NCI-H226 (cell line): ENCODE measurements around the gene ADAM12.
"Not testable (repeated sequence)": the region's sequence is repeated elsewhere in the genome, so short reads cannot be mapped to it uniquely, and the experiment has no call there.

Experiments
- DNase-seq: peaks from one replicate; pipeline ENCODE4 v3.0.0-alpha.2; 2015

The ADAM12 gene

DNA sequence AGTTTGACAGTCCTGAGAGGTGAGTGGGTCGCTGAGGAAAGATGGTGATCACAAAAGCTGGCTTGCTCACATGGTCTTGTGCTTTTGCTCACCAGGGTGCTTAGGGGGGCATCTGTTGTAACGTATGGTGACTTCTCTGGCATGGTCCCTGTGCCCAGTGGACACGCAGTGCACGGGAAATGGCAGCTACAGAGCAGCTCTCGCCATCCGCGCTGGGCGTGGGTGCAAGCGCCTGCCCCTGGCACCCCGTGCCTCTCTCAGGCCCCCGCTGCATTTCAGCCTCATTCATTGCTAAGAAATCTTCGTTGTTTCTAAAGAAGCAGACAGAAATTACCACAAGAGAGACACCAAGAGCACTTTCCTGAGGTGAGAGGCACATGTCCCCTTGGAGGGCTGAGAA, 390.7 kb downstream of the ADAM12 start:
- no peak for DNase-seq

DNA sequence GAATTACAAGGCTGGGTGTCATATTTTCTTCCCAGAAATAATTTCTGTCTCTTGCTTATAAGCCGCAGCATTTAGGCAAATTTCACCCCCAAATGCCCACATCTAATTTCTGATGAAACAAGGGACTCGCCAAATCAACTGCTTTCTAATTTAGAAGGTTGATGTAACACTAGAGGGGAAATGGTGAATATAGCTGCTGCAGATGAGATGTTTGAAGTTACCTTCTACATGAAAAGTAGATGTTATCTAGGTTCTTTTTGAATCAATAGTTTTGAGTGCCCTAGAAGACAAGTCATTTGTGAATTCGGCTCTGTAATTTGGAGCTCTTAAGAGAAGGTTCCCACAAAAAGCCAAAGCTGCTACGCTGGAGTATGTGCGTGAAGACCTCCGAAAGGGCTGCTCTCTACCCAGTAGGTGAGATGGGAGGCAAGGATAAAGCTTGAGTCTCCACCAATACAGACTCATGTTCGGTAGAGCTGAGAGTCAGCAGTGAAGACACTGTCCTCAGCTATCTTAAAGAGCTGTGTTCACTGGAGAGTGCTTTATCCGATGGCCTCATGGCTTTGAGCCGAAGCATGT, 392.5 kb downstream of the ADAM12 start:
- DNase-seq, result no peak

DNA sequence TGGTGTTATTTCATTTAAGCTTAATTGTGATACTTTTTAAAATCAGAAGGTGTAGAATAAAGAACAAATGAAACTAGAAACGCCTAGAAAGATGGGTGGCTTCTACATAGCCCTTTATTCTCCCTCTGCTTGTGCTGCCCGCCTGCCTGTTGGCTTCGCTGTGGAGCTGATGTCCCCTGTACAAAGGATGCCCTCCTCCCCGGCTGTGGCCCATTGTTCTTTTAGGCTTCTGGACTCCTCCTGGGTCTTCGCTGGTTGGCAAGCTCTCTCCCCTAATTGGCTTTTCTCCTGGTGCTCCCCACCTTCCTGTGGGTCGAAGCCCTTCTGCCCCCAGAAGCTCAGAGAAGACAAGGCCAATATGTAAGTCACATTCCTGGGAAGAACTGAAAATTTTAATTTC, 393.7 kb downstream of the ADAM12 start:
- DNase-seq, result no peak

DNA sequence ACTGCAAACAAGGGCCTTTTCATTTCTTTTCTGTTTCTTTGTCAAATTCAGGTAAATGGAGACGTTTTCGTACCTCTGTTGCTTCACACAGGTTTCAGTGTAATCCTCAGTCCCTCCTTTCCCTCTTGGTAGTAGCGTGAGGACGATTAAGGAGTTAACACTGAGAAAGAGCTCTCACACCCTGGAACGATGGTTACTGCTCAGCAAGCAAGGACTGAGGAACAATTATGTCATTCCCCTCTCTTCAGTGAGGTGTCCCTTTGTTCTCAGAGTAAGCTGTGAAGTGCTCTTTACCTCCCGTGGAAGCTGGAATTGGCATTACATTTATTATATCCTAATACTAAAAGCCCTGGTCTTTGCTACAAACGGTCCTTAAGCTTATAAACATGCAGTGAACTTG, 396.0 kb downstream of the ADAM12 start:
- no peak for DNase-seq

DNA sequence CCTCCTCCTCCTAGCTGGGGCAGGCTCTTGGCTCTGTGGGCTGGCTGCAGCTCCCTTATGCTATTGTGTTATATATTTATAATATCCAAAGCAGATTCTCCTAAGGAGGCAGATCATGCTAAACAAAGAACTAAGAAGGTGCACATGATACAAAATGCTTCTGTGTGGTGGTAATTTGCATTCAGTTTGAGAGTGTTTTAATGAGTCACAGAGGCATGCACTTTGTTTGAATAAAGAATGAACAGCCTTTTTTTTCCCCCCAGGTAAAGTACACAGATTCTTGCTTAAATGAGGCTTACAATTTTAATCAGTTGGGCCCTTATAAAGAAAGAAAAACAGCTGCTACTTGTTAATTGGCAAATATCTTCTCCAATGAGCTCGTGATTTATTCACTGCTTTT, 396.9 kb downstream of the ADAM12 start:
- DNase-seq, result no peak

DNA sequence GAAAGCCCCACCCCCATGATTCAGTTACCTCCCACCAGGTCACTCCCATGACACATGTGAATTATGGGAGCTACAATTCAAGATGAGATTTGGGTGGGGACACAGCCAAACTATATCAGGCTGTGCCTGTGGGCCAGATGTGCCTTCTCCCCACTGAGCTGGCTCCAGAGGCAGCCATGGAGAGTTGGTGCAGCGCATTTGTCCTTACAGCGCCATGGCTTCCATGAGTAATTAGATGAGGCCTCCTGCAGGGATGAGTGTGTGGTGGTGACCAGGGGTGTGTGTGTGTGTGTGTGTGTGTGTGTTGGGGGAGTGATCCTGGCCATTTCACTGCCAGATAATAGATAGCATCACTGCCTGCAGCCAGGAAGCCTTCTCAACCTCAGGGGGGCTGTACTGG, 397.3 kb downstream of the ADAM12 start:
- DNase-seq, result no peak

DNA sequence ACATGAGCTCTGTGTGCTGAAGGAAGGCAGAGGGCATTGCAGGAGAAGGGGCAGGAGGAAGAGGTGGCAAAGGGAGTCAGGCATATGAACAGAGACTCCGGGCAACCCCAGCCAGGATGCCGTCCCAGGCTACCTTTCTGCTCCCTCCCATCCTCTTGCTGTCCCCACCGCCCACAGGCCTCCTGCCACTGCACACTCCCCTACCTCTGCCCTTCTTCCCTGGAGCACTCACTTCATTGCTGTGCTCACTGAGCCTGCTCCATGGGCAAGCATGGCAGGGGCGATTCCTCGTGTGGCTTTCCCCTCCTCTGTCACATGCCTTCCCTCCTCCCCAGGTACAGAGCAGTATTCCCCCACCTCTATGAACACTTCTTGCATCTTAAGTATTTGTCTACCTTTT, 398.5 kb downstream of the ADAM12 start:
- DNase-seq, result no peak

DNA sequence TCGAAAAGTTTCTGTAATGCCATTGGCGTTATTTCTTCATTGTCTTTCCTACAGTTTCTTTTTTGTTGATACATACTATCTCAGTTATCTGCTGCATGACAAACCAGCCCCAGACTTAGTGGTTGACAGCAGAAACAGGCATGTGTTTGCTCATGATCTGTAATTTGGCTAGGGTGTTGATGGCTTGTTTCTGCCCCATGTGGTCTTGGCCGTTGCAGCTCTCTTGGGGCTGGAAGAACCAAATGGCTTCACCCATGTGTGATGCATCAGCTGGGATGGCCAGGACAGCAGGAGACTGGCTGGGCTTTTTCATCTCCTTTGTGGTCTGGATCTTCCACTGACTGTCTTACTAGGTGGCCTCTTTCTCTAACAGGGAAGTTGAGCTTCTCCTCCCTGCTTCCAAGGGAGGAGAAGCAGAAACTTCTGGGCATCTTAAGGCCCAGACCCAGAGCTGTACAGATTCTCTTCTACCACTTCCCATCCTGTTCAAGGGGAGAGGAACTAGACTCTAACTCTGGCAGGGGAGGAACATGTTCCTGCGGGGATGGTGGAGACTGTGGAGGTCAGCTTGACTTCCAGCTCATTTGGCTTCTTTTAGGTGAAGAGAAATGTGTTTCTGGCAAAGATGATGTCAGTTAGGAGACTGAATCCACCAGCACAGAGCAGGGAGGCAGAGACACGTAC, 402.6 kb downstream of the ADAM12 start:
- DNase-seq, result no peak

DNA sequence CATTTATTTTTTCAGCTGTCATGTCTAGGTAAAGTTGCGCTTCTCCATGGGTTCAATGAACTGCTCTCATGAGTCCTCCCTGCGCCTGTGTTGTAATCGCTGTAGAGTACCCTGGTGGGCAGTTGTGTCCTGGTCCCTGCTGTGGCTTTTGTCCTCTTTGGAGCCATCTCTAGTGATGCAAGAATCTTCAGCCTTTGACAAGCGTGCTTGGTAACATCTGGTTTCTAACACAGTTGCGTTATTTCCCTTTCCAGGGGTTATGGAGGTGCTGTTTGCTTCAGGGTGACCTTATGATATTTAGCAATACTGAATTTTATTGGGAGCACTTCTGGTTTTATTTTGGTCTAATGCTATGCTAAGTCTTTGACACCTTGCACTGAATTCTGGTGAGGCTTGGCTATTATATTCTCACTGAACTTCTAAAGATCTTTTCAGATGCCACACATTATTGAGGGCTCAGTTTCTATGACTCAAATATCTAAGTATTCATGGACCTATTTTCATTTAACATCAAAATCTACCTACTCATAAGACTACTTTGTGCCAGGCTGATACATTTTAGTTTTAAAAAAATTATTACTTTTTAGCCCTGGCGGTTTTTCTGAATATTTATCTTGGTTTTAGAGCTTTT, 403.3 kb downstream of the ADAM12 start:
- no peak for DNase-seq

DNA sequence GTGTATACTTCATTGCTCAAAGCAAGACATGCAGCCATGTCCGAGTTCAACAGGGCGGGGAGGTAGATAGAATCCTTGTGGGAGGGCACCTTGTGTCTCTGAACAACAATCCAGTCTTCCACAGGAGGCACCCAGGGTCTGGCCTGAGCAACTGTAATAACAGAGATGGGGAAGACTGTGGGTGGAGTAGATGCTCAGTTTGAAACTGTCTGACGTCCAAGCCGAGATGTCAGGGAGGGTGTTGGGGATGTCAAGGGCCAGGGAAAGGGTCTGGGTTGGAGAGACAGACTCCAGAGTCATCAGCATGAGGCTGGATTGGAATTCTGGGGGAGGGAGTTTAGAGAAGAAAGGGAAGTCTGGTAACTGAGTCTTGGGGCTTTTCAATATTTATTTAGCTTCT, 403.9 kb downstream of the ADAM12 start:
- DNase-seq, result no peak

DNA sequence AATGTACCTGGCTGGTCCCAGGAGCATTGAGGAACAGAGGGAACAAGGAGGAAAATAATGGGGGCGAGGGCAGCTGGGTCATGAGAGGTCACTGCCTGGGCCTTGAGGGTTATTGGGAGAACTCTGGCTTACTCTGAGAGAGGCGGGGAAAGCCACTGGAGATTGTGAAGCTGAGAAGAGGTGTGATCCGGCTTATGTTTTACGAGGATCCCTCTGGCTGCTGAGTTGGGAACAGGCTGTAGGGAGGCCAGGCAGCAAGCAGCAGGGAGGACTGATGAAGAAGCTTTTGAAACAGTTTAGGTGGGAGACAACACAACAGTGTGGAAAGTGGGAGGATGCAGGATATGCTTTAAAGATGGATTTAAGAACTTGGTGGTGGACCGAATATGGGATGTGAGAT, 404.6 kb downstream of the ADAM12 start:
- no peak for DNase-seq

DNA sequence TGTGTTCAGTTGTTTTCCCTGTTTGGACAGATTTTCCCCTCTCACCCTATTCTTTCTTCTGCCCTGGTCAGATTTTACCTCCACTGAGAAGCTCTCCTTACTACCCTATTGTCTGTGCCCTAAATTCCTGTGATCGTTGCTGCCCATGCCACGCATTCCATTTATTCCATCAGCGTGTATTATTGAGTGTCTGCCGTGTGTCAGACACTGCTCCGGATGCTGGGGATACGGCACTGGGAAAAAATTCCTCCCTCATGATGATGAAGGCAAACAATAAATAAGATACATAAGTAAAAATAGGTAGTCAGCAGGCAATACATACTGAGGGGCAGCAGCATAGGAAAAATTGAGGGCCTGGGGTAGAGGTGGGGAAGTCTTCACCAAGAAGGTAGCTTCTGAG, 405.1 kb downstream of the ADAM12 start:
- DNase-seq, result no peak

DNA sequence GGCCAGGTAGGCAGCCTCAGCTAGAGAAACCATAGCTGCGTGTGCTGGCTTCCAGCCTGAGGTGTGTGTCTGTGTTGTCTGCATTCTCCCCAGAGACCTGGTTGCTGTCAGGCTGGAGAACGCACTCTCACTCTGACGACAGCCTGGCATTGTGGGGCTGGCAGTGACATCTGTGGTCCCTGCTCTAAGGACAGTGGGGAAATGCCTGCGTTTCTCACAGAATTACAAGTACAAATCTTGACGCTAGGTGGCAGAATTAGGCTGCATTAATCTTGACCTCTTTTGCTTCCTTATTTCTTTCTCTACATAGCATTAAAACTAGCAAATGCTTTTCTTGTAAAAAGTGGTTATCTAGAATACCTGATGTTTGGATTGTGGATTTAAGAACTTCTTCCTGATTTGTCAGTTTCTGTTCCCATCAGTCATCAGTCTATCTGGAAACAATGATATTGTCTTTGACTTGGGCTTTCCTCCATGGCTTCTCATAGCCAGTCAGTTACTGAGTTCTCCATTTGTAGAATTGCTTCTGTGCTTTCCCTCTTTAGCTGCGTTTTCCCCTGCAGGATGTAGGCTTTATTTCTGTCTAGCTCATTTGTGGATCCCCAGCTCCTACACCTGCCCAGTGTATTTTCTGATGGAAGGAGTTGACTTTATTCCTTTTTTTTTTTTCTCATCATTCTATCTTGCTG, 405.9 kb downstream of the ADAM12 start:
- no peak for DNase-seq

DNA sequence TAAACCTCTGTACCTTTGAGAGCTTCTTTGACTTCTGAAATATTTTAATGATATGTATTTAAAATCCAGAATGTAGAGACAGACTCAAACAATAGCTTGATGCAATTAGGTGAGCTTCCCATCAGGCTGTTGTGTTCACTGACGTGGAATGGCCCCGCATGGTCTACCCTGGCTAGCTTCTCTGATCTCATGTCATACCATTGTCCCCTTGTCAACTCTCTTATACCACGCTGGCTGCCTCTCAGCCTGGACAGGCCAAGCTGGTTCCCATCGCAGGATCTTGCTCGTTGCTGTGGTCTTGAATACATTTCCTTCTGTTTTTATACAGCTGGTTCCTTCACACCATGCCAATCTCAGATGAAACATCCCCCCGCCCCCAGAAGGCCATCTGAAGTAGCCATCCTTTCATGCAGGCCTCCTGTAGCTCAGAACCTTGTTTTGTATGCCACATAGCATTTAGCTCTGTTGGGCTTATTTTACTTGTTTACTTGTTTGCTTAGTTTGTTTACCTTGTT, 407.7 kb downstream of the ADAM12 start:
- no peak for DNase-seq

DNA sequence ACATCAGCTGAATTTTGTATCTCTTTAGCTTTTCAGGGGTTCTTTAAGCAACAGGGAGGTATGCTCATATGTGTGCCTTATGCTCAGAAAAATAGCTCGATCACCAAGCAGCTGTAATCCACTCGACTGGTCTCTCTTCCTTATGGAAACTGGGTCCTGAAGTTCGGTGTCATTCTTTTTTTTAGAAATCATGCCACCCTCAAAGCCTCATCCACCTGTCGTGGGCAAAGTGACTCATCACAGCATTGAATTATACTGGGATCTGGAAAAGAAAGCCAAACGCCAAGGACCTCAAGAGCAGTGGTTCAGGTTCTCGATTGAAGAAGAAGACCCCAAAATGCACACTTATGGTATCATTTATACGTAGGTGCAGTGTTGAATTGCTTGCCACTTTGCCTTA, 408.3 kb downstream of the ADAM12 start:
- no peak for DNase-seq

DNA sequence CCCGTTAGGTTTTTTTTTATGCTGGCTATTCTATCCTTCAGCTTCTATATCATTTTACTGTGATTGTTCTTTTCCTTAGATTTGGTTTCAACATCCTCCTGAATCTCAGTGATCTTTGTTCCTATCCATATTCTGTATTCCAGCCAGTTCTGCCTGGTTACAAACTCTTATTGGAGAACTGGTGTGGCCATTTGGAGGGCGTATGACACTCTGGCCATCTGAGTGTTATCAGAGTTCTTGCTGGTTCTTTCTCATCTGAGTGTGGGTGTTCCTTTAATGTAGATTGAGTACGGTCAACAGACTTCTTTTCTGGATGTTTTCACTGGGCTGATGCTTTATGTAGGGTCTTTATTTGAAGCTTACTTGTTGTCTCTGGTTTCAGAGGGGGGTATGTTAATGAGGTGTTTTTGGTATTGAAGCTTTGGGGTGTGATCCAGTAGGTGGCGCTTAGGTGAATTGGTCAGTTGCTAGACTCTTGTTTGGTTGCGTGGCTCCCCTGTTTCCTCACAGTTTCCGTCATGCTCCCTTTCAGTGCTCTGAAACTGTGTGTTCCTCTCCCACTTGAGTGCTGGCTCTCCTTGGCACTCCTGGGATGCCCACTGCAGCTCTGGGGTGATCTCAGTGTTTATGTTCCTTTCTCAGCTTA, 411.2 kb downstream of the ADAM12 start:
- DNase-seq, result no peak

DNA sequence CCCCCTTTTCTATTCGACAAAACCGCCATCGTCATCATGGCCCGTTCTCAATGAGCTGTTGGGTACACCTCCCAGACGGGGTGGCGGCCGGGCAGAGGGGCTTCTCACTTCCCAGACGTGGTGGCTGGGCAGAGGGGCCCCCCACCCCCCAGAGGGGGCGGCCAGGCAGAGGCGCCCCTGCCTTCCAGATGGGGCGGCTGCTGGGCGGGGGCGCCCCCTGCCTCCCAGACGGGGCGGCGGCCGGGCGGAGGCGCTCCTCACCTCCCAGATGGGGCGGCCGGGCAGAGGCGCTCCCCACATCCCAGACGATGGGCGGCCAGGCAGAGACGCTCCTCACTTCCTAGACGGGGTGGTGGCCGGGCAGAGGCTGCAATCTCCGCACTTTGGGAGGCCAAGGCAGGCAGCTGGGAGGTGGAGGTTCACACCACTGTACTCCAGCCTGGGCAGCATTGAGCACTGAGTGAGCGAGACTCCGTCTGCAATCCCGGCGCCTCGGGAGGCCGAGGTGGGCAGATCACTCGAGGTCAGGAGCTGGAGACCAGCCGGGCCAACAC, 418.1 kb downstream of the ADAM12 start:
- not testable (repeated sequence) for DNase-seq

DNA sequence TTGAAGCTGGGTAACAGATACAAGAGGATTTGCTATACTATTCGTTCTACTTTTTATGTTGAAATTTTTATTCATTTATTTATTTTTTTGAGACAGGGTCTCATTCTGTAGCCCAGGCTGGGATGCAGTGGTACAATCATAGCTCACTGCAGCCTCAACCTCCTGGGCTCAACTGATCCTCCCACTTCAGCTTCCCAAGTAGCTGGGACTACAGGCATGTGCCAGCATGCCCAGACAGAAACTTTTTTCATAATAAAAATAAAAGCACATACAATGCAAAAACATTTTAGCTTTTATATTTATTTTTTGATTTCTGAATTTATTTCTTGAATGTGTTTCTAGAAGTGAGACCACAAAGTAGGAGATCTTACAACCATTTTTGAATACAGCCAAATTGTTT, 420.7 kb downstream of the ADAM12 start:
- no peak for DNase-seq

DNA sequence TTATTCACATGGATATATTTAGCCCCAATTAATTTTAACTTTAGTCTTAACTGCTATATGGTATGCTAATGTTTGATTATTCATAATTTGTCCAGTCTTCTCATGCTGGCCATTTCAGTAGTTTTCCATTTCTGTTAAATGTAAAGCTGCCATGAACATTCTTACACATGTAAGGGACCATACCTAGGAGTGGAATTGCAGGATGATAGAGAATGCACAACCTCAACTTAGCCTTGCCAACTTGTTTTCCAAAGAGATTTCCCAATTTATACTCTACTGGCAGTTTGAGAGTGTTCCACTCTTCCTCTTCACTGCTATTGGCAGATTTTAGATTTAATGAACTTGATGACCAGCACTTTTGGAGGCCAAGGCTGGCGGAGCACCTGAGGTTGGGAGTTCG, 423.7 kb downstream of the ADAM12 start:
- DNase-seq, result no peak
